Measurements from ENCODE around the gene APMAP.

GRCh38 chr20:24949756-24950127 lies 42.8 kb downstream of the APMAP start:
- no peak for TF ChIP-seq CTCF (IDR thresholded peaks at IDR 0.05)
- no peak for TF ChIP-seq POLR2AphosphoS5 (IDR thresholded peaks at IDR 0.05)
- TF ChIP-seq POLR2A (IDR thresholded peaks at IDR 0.05): no peak

All from prostate gland (tissue), 2 donors.